ENCODE measurements around the gene COMMD2. TPM values are rescaled to one million over a fixed set of nuclear protein-coding genes. Genes with fewer than 3 reads are reported as not detected.

The COMMD2 gene
- total RNA-seq, result 24.6 and 31.1 TPM in 2 replicates

DNA sequence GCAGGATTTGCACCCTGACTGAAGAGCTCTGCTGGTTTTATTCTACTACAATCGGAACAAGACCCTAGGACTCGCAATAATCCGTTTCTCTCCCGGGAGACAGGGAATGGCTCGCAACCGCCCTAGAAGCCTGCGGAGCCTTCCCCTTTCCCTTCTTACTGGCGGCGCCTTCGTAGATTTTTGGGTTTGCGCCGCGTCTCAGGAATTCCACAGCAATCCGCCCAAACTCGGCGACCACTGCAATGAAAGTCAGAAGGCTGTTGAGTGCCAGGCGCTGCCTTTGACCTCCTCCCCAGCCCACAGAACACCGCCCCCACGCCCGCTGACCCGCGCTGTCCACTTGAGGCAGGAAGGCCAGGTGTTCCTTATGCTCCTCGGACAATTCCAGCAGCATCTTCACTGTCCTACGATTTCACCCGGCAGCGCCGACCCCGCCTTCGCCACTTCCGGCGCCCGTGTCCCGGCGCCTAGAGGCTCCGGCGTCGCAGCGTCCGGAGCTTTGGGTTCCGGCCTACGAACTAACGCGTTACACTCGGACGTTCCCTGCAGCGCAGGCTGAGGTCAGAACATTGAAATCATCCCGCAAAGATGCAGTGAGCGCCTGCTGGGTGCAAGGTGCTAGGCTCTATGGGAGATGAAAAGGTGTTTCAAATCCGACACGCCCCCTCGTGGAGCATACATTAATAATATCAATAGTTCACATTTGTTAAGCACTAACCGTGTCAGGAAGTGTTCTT lies at the start of gene COMMD2:
Gene COMMD2 (minus strand): TSS at position 439 of the 737 bp plus-strand sequence. CDS start 45 bp downstream, at position 394.

GRCh38 chr3:149792452-149793270 lies 40.4 kb upstream of the COMMD2 start, which contains the start of gene ANKUB1:
Gene ANKUB1 (minus strand): TSS chr3:149792554. CDS start chr3:149792366, 188 bp downstream.

Other genes starting within 250 kb of the COMMD2 start
- 134 and 160 TPM in 2 replicates for gene WWTR1, start 94.5 kb downstream of the COMMD2 start, total RNA-seq
- gene ANKUB1, start 40.1 kb upstream of the COMMD2 start, total RNA-seq, result not detected in 2 replicates
- gene RNF13, start 60.7 kb upstream of the COMMD2 start, total RNA-seq, result 66.2 and 71.6 TPM in 2 replicates
- 270 and 277 TPM in 2 replicates for gene PFN2, start 218.4 kb upstream of the COMMD2 start, total RNA-seq